AG09309 (cell line): ENCODE measurements around the gene PDC.
A peak's percentile ranks its signal among the peaks of the same experiment; 100 is the strongest.

Source experiments
- DNase-seq: peaks from one replicate; pipeline ENCODE4 v3.0.0-alpha.2; 2010; ENCODE audit warnings: low read depth
- H3K4me3 ChIP-seq: 2 replicates; pipeline ENCODE4 v1.5.1; 2011; ENCODE audit warnings: mild to moderate bottlenecking, low read depth, low read length, moderate library complexity; ENCODE audit not compliant: control insufficient read depth
- CTCF ChIP-seq: IDR thresholded peaks from 2 replicates; pipeline ENCODE4 v1.5.1; 2011; ENCODE audit warnings: mild to moderate bottlenecking, low read depth, low read length, inconsistent platforms; ENCODE audit not compliant: insufficient read depth, control insufficient read depth; ENCODE audit errors: missing control alignments

PDC gene

GRCh38 chr1:186461014-186461413, at the start of gene PDC:
Gene PDC (minus strand): TSS chr1:186461114. CDS start chr1:186449459, 11,655 bp downstream.
- no peak for TF ChIP-seq CTCF
- H3K4me3 ChIP-seq: no peak within 1 kb of the TSS
- no peak for DNase-seq

- DNase-seq: no peak
- H3K4me3 ChIP-seq: no peak overlapping the region
- TF ChIP-seq CTCF: no peak
Observed at GRCh38 chr1:186503190-186503589, 42.3 kb upstream of the PDC start.

GRCh38 chr1:186502087-186502486, 41.2 kb upstream of the PDC start:
- H3K4me3 ChIP-seq: no peak overlapping the region

GRCh38 chr1:186500804-186501203, 39.9 kb upstream of the PDC start:
- TF ChIP-seq CTCF: no peak
- no peak for DNase-seq
- H3K4me3 ChIP-seq: no peak overlapping the region

More at GRCh38 chr1:186502087-186502486, 41.2 kb upstream of the PDC start:
- no peak for TF ChIP-seq CTCF
- peak; percentile 28 for DNase-seq

GRCh38 chr1:186499571-186499970, 38.7 kb upstream of the PDC start:
- no peak for DNase-seq
- no peak overlapping the region for H3K4me3 ChIP-seq
- TF ChIP-seq CTCF: no peak

- no peak for DNase-seq
- no peak for TF ChIP-seq CTCF
- H3K4me3 ChIP-seq: no peak overlapping the region
Observed at GRCh38 chr1:186498695-186499389, 37.9 kb upstream of the PDC start.
